B cell (primary cell): ENCODE measurements around the gene SH3RF1. TPM values are rescaled to one million over a fixed set of nuclear protein-coding genes. Genes with fewer than 3 reads are reported as not detected.

Source experiments
- ATAC-seq: fragments of 200-7000 bp; cut with Tn5 transposase; one replicate; pipeline ENCODE4 v1.10.0; 2021; ENCODE audit warnings: low read depth, mild to moderate bottlenecking, moderate number of reproducible peaks, moderate library complexity
- CTCF ChIA-PET: fragments of 350-600 bp; sonication (Branson Sonifier 250); formaldehyde crosslinking; loops from one replicate; lab custom pipeline; 2021; ENCODE audit warnings: antibody characterized with exemption, inconsistent platforms; lab: Charles Lee
- POLR2A ChIA-PET: fragments of 350-600 bp; sonication (Branson Sonifier 250); formaldehyde crosslinking; loops from one replicate; lab custom pipeline; 2021; ENCODE audit warnings: antibody characterized with exemption; lab: Charles Lee
- DNase-seq: peaks from one replicate; pipeline ENCODE4 v3.0.0; 2013
- H2AFZ ChIP-seq: 2 replicates; pipeline ENCODE4 v1.6.1; 2012; ENCODE audit warnings: mild to moderate bottlenecking, low read depth, low read length; ENCODE audit not compliant: insufficient read depth, poor library complexity, severe bottlenecking
- H3K27ac ChIP-seq, 2 donors: 1 replicate in 1 of 2; 2 replicates in 1 of 2; pipeline ENCODE4 v1.5.1; 2012 to 2013; ENCODE audit warnings: low read length in 2 of 2, mild to moderate bottlenecking in 2 of 2, moderate library complexity in 1 of 2
- H3K27me3 ChIP-seq, 4 experiments: fragments of 200-600 bp in 1 of 4; sonication (generic) in 1 of 4; replicated peaks in 1 of 4; 1 replicate in 2 of 4; 2 replicates in 2 of 4; pipeline versions ENCODE4 v1.6.1 to v1.7.0; 2013 to 2016; ENCODE audit warnings: low read length in 3 of 4, mild to moderate bottlenecking in 2 of 4, mixed read lengths in 1 of 4, moderate library complexity in 1 of 4; ENCODE audit not compliant: insufficient read depth in 4 of 4, control insufficient read depth in 3 of 4; ENCODE audit errors: control extremely low read depth in 1 of 4
- H3K36me3 ChIP-seq, 2 experiments: replicated peaks in 1 of 2; 1 replicate in 1 of 2; 2 replicates in 1 of 2; pipeline versions ENCODE4 v1.6.1 to v1.7.1; 2013; ENCODE audit warnings: low read length in 1 of 2; ENCODE audit not compliant: insufficient read depth in 2 of 2, control insufficient read depth in 1 of 2; ENCODE audit errors: control extremely low read depth in 1 of 2, extremely low read depth in 1 of 2
- H3K4me1 ChIP-seq, 2 donors: fragments of 200-600 bp in 1 of 2; sonication (generic) in 1 of 2; 1 replicate in 1 of 2; 2 replicates in 1 of 2; pipeline versions ENCODE4 v1.5.1 to v1.6.1; 2013 to 2017; ENCODE audit warnings: low read length in 2 of 2; ENCODE audit not compliant: control insufficient read depth in 2 of 2, insufficient read depth in 2 of 2
- H3K4me2 ChIP-seq: replicated peaks from 2 replicates; pipeline ENCODE3; 2012; ENCODE audit warnings: mild to moderate bottlenecking, low read depth, low read length; ENCODE audit not compliant: poor library complexity, severe bottlenecking
- H3K4me3 ChIP-seq, 5 experiments: fragments of 200-600 bp in 1 of 5; sonication (generic) in 1 of 5; 1 replicate in 3 of 5; 2 replicates in 2 of 5; pipeline versions ENCODE4 v1.5.1 to v1.7.0; 2011 to 2016; ENCODE audit warnings: low read length in 4 of 5, mild to moderate bottlenecking in 4 of 5, low read depth in 2 of 5, control low read depth in 1 of 5, moderate library complexity in 1 of 5; ENCODE audit not compliant: insufficient read depth in 1 of 5; ENCODE audit errors: control extremely low read depth in 1 of 5, extremely low read depth in 1 of 5
- H3K79me2 ChIP-seq: fragments of 200-600 bp; sonication (generic); one replicate; pipeline ENCODE4 v1.6.0; 2016; ENCODE audit warnings: low read length; ENCODE audit not compliant: control insufficient read depth, insufficient read depth
- H3K9ac ChIP-seq: fragments of 200-600 bp; sonication (generic); 2 replicates; pipeline ENCODE4 v1.6.1; 2017; ENCODE audit warnings: mild to moderate bottlenecking, low read length, moderate library complexity
- H3K9me3 ChIP-seq, 3 donors: one replicate each; pipeline versions ENCODE4 v1.6.1 to v1.7.1; 2013; ENCODE audit warnings: low read length in 2 of 3; ENCODE audit not compliant: control insufficient read depth in 2 of 3, insufficient read depth in 1 of 3; ENCODE audit errors: control extremely low read depth in 1 of 3
- H4K20me1 ChIP-seq: 2 replicates; pipeline ENCODE4 v1.6.0; 2012; ENCODE audit warnings: mild to moderate bottlenecking, low read length; ENCODE audit not compliant: insufficient read depth, control insufficient read depth, poor library complexity, severe bottlenecking
- H3K27ac Mint-ChIP-seq: one replicate; pipeline ENCODE4 v1.8.0; 2021; ENCODE audit warnings: mixed read lengths
- H3K27me3 Mint-ChIP-seq: one replicate; pipeline ENCODE4 v1.8.0; 2021; ENCODE audit warnings: mixed read lengths
- H3K4me1 Mint-ChIP-seq: one replicate; pipeline ENCODE4 v1.8.0; 2021; ENCODE audit warnings: mixed read lengths
- H3K4me3 Mint-ChIP-seq: one replicate; pipeline ENCODE4 v1.8.0; 2021; ENCODE audit warnings: mixed read lengths
- H3K9me3 Mint-ChIP-seq: one replicate; pipeline ENCODE4 v1.8.0; 2022; ENCODE audit warnings: mixed read lengths; ENCODE audit not compliant: insufficient read depth
- EZH2 ChIP-seq: IDR thresholded peaks from 2 replicates; pipeline ENCODE4 v1.6.1; 2012; ENCODE audit warnings: borderline replicate concordance, low read depth, mild to moderate bottlenecking, moderate library complexity, low read length; ENCODE audit not compliant: insufficient read depth, poor library complexity, severe bottlenecking
- WGBS: methylation state at CpG from one replicate; pipeline ENCODE4 v1.1.5; 2013; ENCODE audit warnings: missing lambda C conversion rate; ENCODE audit not compliant: insufficient coverage; 5-methylcytosine and 5-hydroxymethylcytosine counted together
- intact Hi-C: fragments of 100-400 bp; cut with micrococcal nuclease; formaldehyde crosslinking; loops from one replicate; pipeline ENCODE4 v1.10.0; 2022
- polyA plus RNA-seq: library from polyadenylated mRNA; depleted of rRNA; stranded (reverse); fragments of >200 nt; gene quantifications from 2 replicates; pipeline ENCODE4 v1.2.3, GENCODE V29; 2012
- total RNA-seq, 2 donors: library from RNA; stranded (reverse); fragments of 120-200 nt in 1 of 2; gene quantifications; 1 replicate in 1 of 2; 2 replicates in 1 of 2; pipeline versions ENCODE4 v1.2.3 to v1.2.4, GENCODE V29; 2013 to 2022
- TF ChIP-seq, protein P1 (sequence below): fragments of 200-600 bp; IDR thresholded peaks from one replicate; pipeline ENCODE4 v1.8.0; 2022; ENCODE audit warnings: antibody characterized with exemption, mild to moderate bottlenecking

Gene SH3RF1
- total and polyA plus RNA-seq, 2 donors (not counting 1 experiment from before 2014, with no cell fraction given) = 2.0 to 5.4 TPM

DNA sequence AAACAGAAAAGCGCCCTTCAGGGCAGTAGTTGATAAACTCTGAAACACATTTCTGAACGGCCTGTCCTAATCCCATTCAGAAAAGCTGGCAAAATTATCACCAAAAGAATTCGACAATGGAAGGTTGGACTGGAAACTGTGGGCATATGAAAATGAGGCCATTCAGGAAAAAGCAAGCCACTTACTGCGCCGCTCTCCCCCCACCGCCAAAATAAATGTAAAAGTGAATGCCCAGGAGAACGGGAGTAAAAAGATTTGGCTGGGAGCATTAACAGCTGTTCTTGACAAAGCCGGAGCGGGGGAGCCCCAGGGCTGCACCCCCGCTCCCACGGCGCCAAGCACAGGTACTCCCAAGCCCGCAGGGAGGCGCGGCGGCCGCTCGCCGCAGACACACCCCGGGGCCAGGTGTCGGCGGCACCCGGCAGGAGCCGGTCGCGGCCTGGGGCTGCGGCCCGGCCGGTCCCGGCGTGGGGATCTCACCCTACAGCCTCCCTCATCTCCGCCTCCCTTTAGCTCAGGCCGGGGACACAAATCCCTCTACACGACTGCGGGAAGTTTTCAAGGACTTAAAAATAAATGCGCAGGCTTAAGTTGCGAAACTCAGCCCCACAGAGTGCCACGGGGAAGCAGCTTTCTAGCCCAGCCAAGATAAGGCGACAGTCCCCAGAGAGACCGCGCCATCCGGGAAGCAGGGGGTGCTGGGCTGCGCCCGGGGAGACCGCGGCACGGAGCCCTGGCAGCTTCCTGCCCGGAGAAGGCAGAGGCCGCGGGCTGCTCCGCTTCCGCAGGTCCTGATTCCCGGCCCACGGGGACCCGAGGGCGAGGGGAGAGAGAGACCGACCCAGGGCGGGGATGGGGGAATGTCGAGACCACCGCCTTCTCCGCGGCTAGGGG, 593 bp downstream of the SH3RF1 start:
- POLR2A ChIA-PET = interaction anchor here (0.5 to 0.6 kb wide), 2 partner anchors 67 to 260 kb away, joined by 3 to 5 read pairs; partner anchors contain the start of gene CBR4
- DNase-seq = peak; percentile 65

More for the DNA sequence above, 593 bp downstream of the SH3RF1 start:
- CTCF ChIA-PET = interaction anchor here (0.6 to 2.1 kb wide), 7 partner anchors 15 to 245 kb away, joined by 3 to 5 read pairs (median 3); no protein-coding TSS in a partner anchor
- Histone ChIP-seq H3K9me3 (no peaks in the 10 kb centered on the region), H3K4me3 (peak overlapping the region; percentile 65 to 90 (median 77)), H3K36me3 (no peaks in the 10 kb centered on the region), H3K79me2 (no peaks in the 10 kb centered on the region), H3K4me2 (peak overlapping the region; percentile 98), H3K4me1 (peaks cover 23 to 27% of the 10 kb centered on the region in 2 donors), H3K27me3 (peaks cover 0 to 7% (median 0%) of the 10 kb centered on the region in 4 experiments), H3K9ac (peak overlapping the region; percentile 84), H4K20me1 (no peaks in the 10 kb centered on the region), H3K27ac (peak overlapping the region in 1 of 2 donors; percentile 16), H2AFZ (peak overlapping the region; percentile 89)
- Mint-ChIP-seq H3K9me3 (no peaks in the 10 kb centered on the region), H3K4me1 (peaks cover 28% of the 10 kb centered on the region), H3K27ac (peak overlapping the region; percentile 81), H3K27me3 (no peaks in the 10 kb centered on the region), H3K4me3 (peak overlapping the region; percentile 94)
- peak; percentile 40 for ATAC-seq
- intact Hi-C loops = loop anchor here (1.0 to 10.0 kb wide), 3 partner anchors 59 to 345 kb away; partner anchors contain the start of genes CBR4 and NEK1
- under 1% methylated on average over 57 of the region's 62 CpGs for WGBS
- no peak for TF ChIP-seq EZH2
- TF ChIP-seq, protein P1, sequence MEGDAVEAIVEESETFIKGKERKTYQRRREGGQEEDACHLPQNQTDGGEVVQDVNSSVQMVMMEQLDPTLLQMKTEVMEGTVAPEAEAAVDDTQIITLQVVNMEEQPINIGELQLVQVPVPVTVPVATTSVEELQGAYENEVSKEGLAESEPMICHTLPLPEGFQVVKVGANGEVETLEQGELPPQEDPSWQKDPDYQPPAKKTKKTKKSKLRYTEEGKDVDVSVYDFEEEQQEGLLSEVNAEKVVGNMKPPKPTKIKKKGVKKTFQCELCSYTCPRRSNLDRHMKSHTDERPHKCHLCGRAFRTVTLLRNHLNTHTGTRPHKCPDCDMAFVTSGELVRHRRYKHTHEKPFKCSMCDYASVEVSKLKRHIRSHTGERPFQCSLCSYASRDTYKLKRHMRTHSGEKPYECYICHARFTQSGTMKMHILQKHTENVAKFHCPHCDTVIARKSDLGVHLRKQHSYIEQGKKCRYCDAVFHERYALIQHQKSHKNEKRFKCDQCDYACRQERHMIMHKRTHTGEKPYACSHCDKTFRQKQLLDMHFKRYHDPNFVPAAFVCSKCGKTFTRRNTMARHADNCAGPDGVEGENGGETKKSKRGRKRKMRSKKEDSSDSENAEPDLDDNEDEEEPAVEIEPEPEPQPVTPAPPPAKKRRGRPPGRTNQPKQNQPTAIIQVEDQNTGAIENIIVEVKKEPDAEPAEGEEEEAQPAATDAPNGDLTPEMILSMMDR = no peak
